A549 (cell line): ENCODE data around the gene MBD3. TPM values are rescaled to one million over a fixed set of nuclear protein-coding genes. Genes with fewer than 3 reads are reported as not detected.

ENCODE experiments used
- ATAC-seq, 2 experiments: fragments of 200-7000 bp in 1 of 2; fragments of >200 bp in 1 of 2; cut with Nextera tagmentation in 1 of 2; cut with Tn5 transposase in 1 of 2; 3 replicates each; pipeline versions ENCODE4 v1.8.0 to v1.9.1; 2018 to 2020; ENCODE audit warnings: mild to moderate bottlenecking in 1 of 2, moderate library complexity in 1 of 2
- CTCF ChIA-PET: fragments of 300-600 bp; sonication (Branson Sonifier 250); formaldehyde crosslinking; extraction: SDS; loops from one replicate; lab custom pipeline; 2021; ENCODE audit warnings: antibody characterized with exemption, inconsistent platforms; lab: Yijun Ruan, JAX
- POLR2A ChIA-PET: fragments of 350-600 bp; formaldehyde crosslinking; extraction: SDS; loops from one replicate; lab custom pipeline; 2021; ENCODE audit warnings: antibody characterized with exemption, inconsistent platforms; lab: Yijun Ruan, JAX
- DNase-seq, 2 experiments: peaks; one replicate each; pipeline versions ENCODE4 v3.0.0 to v3.0.0-alpha.2; 2011 to 2016; ENCODE audit warnings: low read depth in 1 of 2, low spot score in 1 of 2
- FAIRE-seq: peaks from 2 replicates; lab custom pipeline; 2011; peaks lifted over from hg19 to GRCh38; lab: Jason Lieb, UNC
- H3K27ac ChIP-seq, 2 experiments: fragments of >200 bp; sonication (Bioruptor Twin); formaldehyde crosslinking; 3 replicates each; pipeline ENCODE4 v1.5.1; 2016 to 2017
- H3K4me1 ChIP-seq: fragments of >200 bp; sonication (Bioruptor Twin); formaldehyde crosslinking; 3 replicates; pipeline ENCODE4 v1.6.1; 2016
- H3K4me2 ChIP-seq: fragments of >200 bp; sonication (Bioruptor Twin); formaldehyde crosslinking; 3 replicates; pipeline ENCODE4 v1.6.1; 2016
- H3K4me3 ChIP-seq: fragments of >200 bp; sonication (Bioruptor Twin); formaldehyde crosslinking; 3 replicates; pipeline ENCODE4 v1.5.1; 2016
- H3K9me3 ChIP-seq: fragments of >200 bp; sonication (Bioruptor Twin); formaldehyde crosslinking; 3 replicates; pipeline ENCODE4 v1.6.1; 2016
- ATOH8 ChIP-seq: fragments of 250-450 bp; sonication (Bioruptor Pico); IDR thresholded peaks from 2 replicates; pipeline ENCODE4 v1.5.0; 2020; ENCODE audit warnings: low read depth, mild to moderate bottlenecking, moderate library complexity
- BCL3 ChIP-seq: fragments of >200 bp; sonication (Bioruptor Twin); formaldehyde crosslinking; IDR thresholded peaks from 3 replicates; pipeline ENCODE4 v1.6.1; 2016
- CBX8 ChIP-seq: fragments of 200-600 bp; sonication (generic); IDR thresholded peaks from 2 replicates; pipeline ENCODE4 v1.6.1; 2016
- CHD2 ChIP-seq: fragments of 150-350 bp; IDR thresholded peaks from 2 replicates; pipeline ENCODE4 v1.6.1; 2014; ENCODE audit warnings: low read length; ENCODE audit not compliant: partially characterized antibody
- EHF ChIP-seq: fragments of 250-450 bp; sonication (Bioruptor Pico); IDR thresholded peaks from 2 replicates; pipeline ENCODE4 v1.5.0; 2020; ENCODE audit warnings: mild to moderate bottlenecking
- ESRRA ChIP-seq: fragments of 150-350 bp; IDR thresholded peaks from 2 replicates; pipeline ENCODE4 v1.6.1; 2014; ENCODE audit warnings: mild to moderate bottlenecking, low read length, borderline replicate concordance
- FOSB ChIP-seq: fragments of 250-450 bp; sonication (Bioruptor Pico); IDR thresholded peaks from 2 replicates; pipeline ENCODE4 v1.5.0; 2020; ENCODE audit warnings: mild to moderate bottlenecking, moderate library complexity
- FOXS1 ChIP-seq: fragments of 250-450 bp; sonication (Bioruptor Pico); IDR thresholded peaks from 2 replicates; pipeline ENCODE4 v1.5.0; 2020; ENCODE audit warnings: mild to moderate bottlenecking, moderate library complexity
- HOXB5 ChIP-seq: fragments of 250-450 bp; sonication (Bioruptor Pico); IDR thresholded peaks from 2 replicates; pipeline ENCODE4 v1.5.0; 2020; ENCODE audit warnings: mild to moderate bottlenecking, moderate library complexity
- JUN ChIP-seq, 2 experiments: fragments of >200 bp; sonication (Bioruptor Twin); formaldehyde crosslinking; IDR thresholded peaks; 2 replicates in 1 of 2; 3 replicates in 1 of 2; pipeline ENCODE4 v1.6.1; 2016 to 2017
- JUNB ChIP-seq: fragments of >200 bp; sonication (Bioruptor Twin); formaldehyde crosslinking; IDR thresholded peaks from 2 replicates; pipeline ENCODE4 v1.6.1; 2016
- KDM1A ChIP-seq: fragments of 200-600 bp; sonication (generic); IDR thresholded peaks from 2 replicates; pipeline ENCODE4 v1.6.1; 2016; ENCODE audit warnings: low read depth, mild to moderate bottlenecking
- MAZ ChIP-seq: fragments of 150-350 bp; IDR thresholded peaks from 2 replicates; pipeline ENCODE4 v1.6.1; 2014; ENCODE audit warnings: antibody characterized with exemption, low read depth, low read length, borderline replicate concordance
- MYC ChIP-seq: IDR thresholded peaks from 2 replicates; pipeline ENCODE4 v1.6.1; 2012; ENCODE audit warnings: mild to moderate bottlenecking, inconsistent platforms, low read length, improper control_type of control experiment, borderline replicate concordance
- NPAS2 ChIP-seq: fragments of 250-450 bp; sonication (Bioruptor Pico); IDR thresholded peaks from 2 replicates; pipeline ENCODE4 v1.8.0; 2022; ENCODE audit warnings: mild to moderate bottlenecking, moderate library complexity, borderline replicate concordance
- PHF8 ChIP-seq: fragments of 200-600 bp; sonication (generic); IDR thresholded peaks from 2 replicates; pipeline ENCODE4 v1.6.1; 2016; ENCODE audit warnings: low read depth, mild to moderate bottlenecking, antibody characterized with exemption, moderate library complexity, borderline replicate concordance
- RFX5 ChIP-seq: fragments of 450-650 bp; IDR thresholded peaks from 2 replicates; pipeline ENCODE4 v1.7.1; 2014; ENCODE audit warnings: antibody characterized with exemption, mild to moderate bottlenecking, moderate library complexity
- RNF2 ChIP-seq: fragments of 200-600 bp; sonication (generic); IDR thresholded peaks from 2 replicates; pipeline ENCODE4 v1.6.1; 2016; ENCODE audit warnings: low read depth, mild to moderate bottlenecking, antibody characterized with exemption, moderate library complexity, borderline replicate concordance
- SREBF2 ChIP-seq: fragments of 450-650 bp; IDR thresholded peaks from 2 replicates; pipeline ENCODE4 v1.6.1; 2014; ENCODE audit warnings: mild to moderate bottlenecking, moderate library complexity
- TFCP2L1 ChIP-seq: fragments of 250-450 bp; sonication (Bioruptor Pico); IDR thresholded peaks from 2 replicates; pipeline ENCODE4 v1.5.0; 2021; ENCODE audit warnings: mild to moderate bottlenecking
- ZSCAN20 ChIP-seq: fragments of 250-450 bp; sonication (Bioruptor Pico); IDR thresholded peaks from 2 replicates; pipeline ENCODE4 v1.8.0; 2022; ENCODE audit warnings: mild to moderate bottlenecking, moderate library complexity
- WGBS: methylation state at CpG from one replicate; pipeline ENCODE4 v1.1.6; 2017; ENCODE audit errors: missing lambda C conversion rate; 5-methylcytosine and 5-hydroxymethylcytosine counted together
- polyA plus RNA-seq, 4 experiments: library from polyadenylated mRNA; depleted of rRNA in 3 of 4; stranded (reverse); fragments of >200 nt; fragmentation: RNase III in 1 of 4; extraction: RNeasy Plus Mini Kit Qiagen cat#74134 plus additional on column Dnase treatment in 1 of 4; gene quantifications; 2 replicates in 3 of 4; 3 replicates in 1 of 4; pipeline ENCODE4 v1.2.3, GENCODE V29; 2011 to 2017
- TF ChIP-seq, protein P1 (sequence below): fragments of 150-350 bp; IDR thresholded peaks from 2 replicates; pipeline ENCODE4 v1.6.1; 2014; ENCODE audit warnings: low read depth, mild to moderate bottlenecking, low read length

Gene MBD3
- polyA plus RNA-seq, 2 of the 4 experiments (the other 2 are of a cell fraction): 22.7 to 41.4 TPM

- H3K4me1 ChIP-seq: no peaks in the 10 kb centered on the region
- POLR2A ChIA-PET: no interaction called here
- CTCF ChIA-PET: no interaction called here
- no peak overlapping the region for H3K27ac ChIP-seq
- ATAC-seq (no peak), DNase-seq (no peak), FAIRE-seq (no peak)
- H3K4me2 ChIP-seq: no peak overlapping the region
- TF ChIP-seq CHD2: no peak
- no peak for TF ChIP-seq JUNB
- TF ChIP-seq NPAS2 (CRISPR knock-in tag): no peak
- no peak for TF ChIP-seq ESRRA
- TF ChIP-seq RNF2: no peak
- TF ChIP-seq FOSB (CRISPR knock-in tag): no peak
- TF ChIP-seq JUN (IDR thresholded peaks at IDR 0.05): no peak
- WGBS: 85% methylated on average over 8 of the region's 17 CpGs
- H3K4me3 ChIP-seq: no peak overlapping the region
- no peaks in the 10 kb centered on the region for H3K9me3 ChIP-seq
These were observed 31.3 kb downstream of the MBD3 start for GRCh38 chr19:1561236-1561842.

DNA sequence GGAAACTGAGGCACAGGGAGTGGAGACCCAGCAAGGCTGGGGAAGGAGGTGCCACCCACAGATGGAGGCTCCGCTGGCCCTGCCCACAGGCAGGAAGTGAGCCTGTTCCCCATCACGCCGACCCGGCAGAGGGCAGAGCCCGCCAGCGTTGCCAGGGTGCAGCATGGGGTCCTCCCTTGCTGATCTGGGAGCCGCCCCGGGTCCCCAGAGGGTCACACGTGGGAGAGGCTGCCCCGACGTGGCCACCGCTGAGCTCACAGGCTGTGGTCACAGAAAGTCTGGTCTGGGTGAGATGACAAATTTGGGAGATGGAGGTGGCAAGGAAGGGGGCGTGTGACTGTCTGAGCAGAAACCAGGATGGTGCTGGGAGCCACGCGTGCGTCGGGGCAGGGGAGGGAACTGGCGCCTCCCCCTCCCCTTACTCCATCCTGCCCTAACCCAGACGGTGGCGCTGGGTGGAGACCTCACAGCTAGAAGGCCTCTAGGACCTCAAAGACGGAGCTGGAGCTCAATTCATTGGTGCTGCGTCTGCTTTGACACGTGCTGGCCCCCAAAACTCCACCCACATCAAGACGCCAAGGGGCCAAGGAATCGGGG is 32.3 kb downstream of the MBD3 start:
- Histone ChIP-seq H3K4me2 (no peak overlapping the region), H3K27ac (no peak overlapping the region)
- TF ChIP-seq PHF8: no peak
- TF ChIP-seq BCL3: no peak
- TF ChIP-seq SREBF2: no peak
- no peak for TF ChIP-seq FOXS1 (CRISPR knock-in tag)
- no peak for TF ChIP-seq TFCP2L1 (CRISPR knock-in tag)
- TF ChIP-seq MAZ: no peak
- TF ChIP-seq CBX8: no peak
- no peak for TF ChIP-seq ESRRA
- no peak for TF ChIP-seq RFX5
- no peak for TF ChIP-seq MYC
- no peak for TF ChIP-seq ATOH8 (CRISPR knock-in tag)
- TF ChIP-seq, protein P1, sequence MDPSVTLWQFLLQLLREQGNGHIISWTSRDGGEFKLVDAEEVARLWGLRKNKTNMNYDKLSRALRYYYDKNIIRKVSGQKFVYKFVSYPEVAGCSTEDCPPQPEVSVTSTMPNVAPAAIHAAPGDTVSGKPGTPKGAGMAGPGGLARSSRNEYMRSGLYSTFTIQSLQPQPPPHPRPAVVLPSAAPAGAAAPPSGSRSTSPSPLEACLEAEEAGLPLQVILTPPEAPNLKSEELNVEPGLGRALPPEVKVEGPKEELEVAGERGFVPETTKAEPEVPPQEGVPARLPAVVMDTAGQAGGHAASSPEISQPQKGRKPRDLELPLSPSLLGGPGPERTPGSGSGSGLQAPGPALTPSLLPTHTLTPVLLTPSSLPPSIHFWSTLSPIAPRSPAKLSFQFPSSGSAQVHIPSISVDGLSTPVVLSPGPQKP: no peak
- no peak for TF ChIP-seq CHD2
- TF ChIP-seq ZSCAN20 (CRISPR knock-in tag): no peak
- TF ChIP-seq EHF (CRISPR knock-in tag): no peak
- TF ChIP-seq KDM1A: no peak
- no peak for TF ChIP-seq HOXB5 (CRISPR knock-in tag)
- TF ChIP-seq, all 56 proteins: peak for 0
- ChIA-PET CTCF (no interaction called here), POLR2A (no interaction called here)
- no peaks in the 10 kb centered on the region for H3K9me3 ChIP-seq
- DNase-seq (no peak), ATAC-seq (no peak), FAIRE-seq (no peak)
- H3K4me1 ChIP-seq: no peaks in the 10 kb centered on the region
- WGBS: 78% methylated on average over 20 of the region's 25 CpGs
- no peak overlapping the region for H3K4me3 ChIP-seq
